DND-41 (cell line): ENCODE measurements around the gene KIF3B.

Experiments used
- CTCF ChIP-seq: IDR thresholded peaks from 2 replicates; pipeline ENCODE4 v1.5.1; 2012; ENCODE audit warnings: borderline replicate concordance, low read length, moderate library complexity, mild to moderate bottlenecking; ENCODE audit not compliant: poor library complexity, severe bottlenecking; ENCODE audit errors: extremely low read depth
- EZH2 ChIP-seq: IDR thresholded peaks from 3 replicates; pipeline ENCODE4 v1.6.1; 2012; ENCODE audit warnings: borderline replicate concordance, low read depth, mild to moderate bottlenecking, moderate library complexity, low read length, inconsistent platforms; ENCODE audit not compliant: severe bottlenecking

DNA sequence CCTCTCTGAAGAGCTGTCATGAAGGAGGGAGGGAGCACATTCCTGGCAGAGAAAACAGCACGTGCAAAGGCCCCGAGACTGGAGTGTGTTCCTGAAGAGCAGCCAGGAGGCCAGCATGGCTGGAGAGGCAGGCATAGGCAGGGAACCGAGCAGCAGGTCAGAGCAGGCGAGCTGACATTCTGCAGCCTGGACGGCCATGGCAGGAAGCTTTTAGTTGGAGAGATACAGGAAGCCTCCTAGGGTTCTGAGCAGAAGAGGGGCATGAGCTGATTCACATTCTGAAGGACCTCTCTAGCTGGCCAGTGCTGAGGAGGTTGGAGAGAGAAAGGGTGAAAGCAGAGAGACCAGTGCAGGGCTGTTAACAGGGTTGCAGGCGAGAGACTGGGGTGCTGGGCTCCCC, 40.0 kb upstream of the KIF3B start:
- TF ChIP-seq EZH2 (no peak), CTCF (no peak)
